CD14-positive monocyte (primary cell): ENCODE results near the gene CDC14A. TPM values are rescaled to one million over a fixed set of nuclear protein-coding genes. Genes with fewer than 3 reads are reported as not detected.
A peak's percentile ranks its signal among the peaks of the same experiment; 100 is the strongest.

Experiments
- DNase-seq, 3 donors: peaks; one replicate each; pipeline ENCODE4 v3.0.0-alpha.2; 2011 to 2022
- H2AFZ ChIP-seq: 2 replicates; pipeline ENCODE4 v1.6.0; 2012; ENCODE audit warnings: mild to moderate bottlenecking, low read depth, low read length, inconsistent platforms; ENCODE audit not compliant: insufficient read depth, poor library complexity, severe bottlenecking
- H3K27ac ChIP-seq, 2 donors: 1 replicate in 1 of 2; 2 replicates in 1 of 2; pipeline ENCODE4 v1.5.1; 2012 to 2013; ENCODE audit warnings: low read length in 2 of 2, control low read depth in 1 of 2, inconsistent platforms in 1 of 2, low read depth in 1 of 2, mild to moderate bottlenecking in 1 of 2
- H3K27me3 ChIP-seq, 2 donors: one replicate each; pipeline versions ENCODE4 v1.6.0 to v1.6.1; 2011 to 2013; ENCODE audit warnings: low read length in 2 of 2; ENCODE audit not compliant: control insufficient read depth in 2 of 2, insufficient read depth in 2 of 2
- H3K36me3 ChIP-seq, 2 donors: replicated peaks in 1 of 2; 1 replicate in 1 of 2; 2 replicates in 1 of 2; pipeline versions ENCODE4 v1.5.1 to v1.6.1; 2012 to 2013; ENCODE audit warnings: low read length in 2 of 2, control low read depth in 1 of 2, inconsistent platforms in 1 of 2, mild to moderate bottlenecking in 1 of 2; ENCODE audit not compliant: insufficient read depth in 2 of 2, control insufficient read depth in 1 of 2
- H3K4me1 ChIP-seq, 2 donors: 1 replicate in 1 of 2; 2 replicates in 1 of 2; pipeline versions ENCODE4 v1.5.1 to v1.6.1; 2012 to 2013; ENCODE audit warnings: low read length in 2 of 2, control low read depth in 1 of 2, inconsistent platforms in 1 of 2, mild to moderate bottlenecking in 1 of 2, moderate library complexity in 1 of 2; ENCODE audit not compliant: insufficient read depth in 2 of 2, control insufficient read depth in 1 of 2
- H3K4me2 ChIP-seq: replicated peaks from 2 replicates; pipeline ENCODE3; 2012; ENCODE audit warnings: low read length, moderate library complexity, mild to moderate bottlenecking; ENCODE audit not compliant: poor library complexity, severe bottlenecking; ENCODE audit errors: extremely low read depth
- H3K4me3 ChIP-seq, 3 experiments: fragments of 200-600 bp in 1 of 3; sonication (generic) in 1 of 3; replicated peaks in 1 of 3; 1 replicate in 2 of 3; 2 replicates in 1 of 3; pipeline ENCODE4 v1.5.1; 2011 to 2013; ENCODE audit warnings: low read length in 3 of 3, mild to moderate bottlenecking in 3 of 3, control low read depth in 2 of 3, low read depth in 2 of 3, inconsistent platforms in 1 of 3, moderate library complexity in 1 of 3
- H3K79me2 ChIP-seq: 2 replicates; pipeline ENCODE4 v1.6.0; 2012; ENCODE audit warnings: mild to moderate bottlenecking, control low read depth, inconsistent platforms, low read length, moderate library complexity; ENCODE audit not compliant: insufficient read depth
- H3K9ac ChIP-seq: 2 replicates; pipeline ENCODE4 v1.6.0; 2017; ENCODE audit warnings: low read length, mild to moderate bottlenecking; ENCODE audit not compliant: insufficient read depth, poor library complexity, severe bottlenecking
- H3K9me3 ChIP-seq, 2 donors: replicated peaks in 1 of 2; 1 replicate in 1 of 2; 2 replicates in 1 of 2; pipeline versions ENCODE4 v1.5.1 to v1.6.1; 2012 to 2013; ENCODE audit warnings: low read length in 2 of 2, control low read depth in 1 of 2; ENCODE audit not compliant: control insufficient read depth in 1 of 2, insufficient read depth in 1 of 2
- H4K20me1 ChIP-seq: 2 replicates; pipeline ENCODE4 v1.6.0; 2012; ENCODE audit warnings: mild to moderate bottlenecking, low read length, control low read depth, moderate library complexity; ENCODE audit not compliant: insufficient read depth
- H3K27ac Mint-ChIP-seq, 7 donors: one replicate each; pipeline ENCODE4 v1.8.0; 2020; ENCODE audit warnings: mild to moderate bottlenecking in 7 of 7, mixed read lengths in 7 of 7, moderate library complexity in 6 of 7, inconsistent platforms in 2 of 7
- H3K27me3 Mint-ChIP-seq, 3 donors: one replicate each; pipeline ENCODE4 v1.8.0; 2021 to 2022; ENCODE audit warnings: low read depth in 3 of 3, mild to moderate bottlenecking in 3 of 3, mixed read lengths in 3 of 3, moderate library complexity in 3 of 3, inconsistent platforms in 1 of 3
- H3K36me3 Mint-ChIP-seq, 2 donors: one replicate each; pipeline ENCODE4 v1.8.0; 2020; ENCODE audit warnings: mixed read lengths in 2 of 2, inconsistent platforms in 1 of 2, mild to moderate bottlenecking in 1 of 2
- H3K4me1 Mint-ChIP-seq: one replicate; pipeline ENCODE4 v1.8.0; 2020; ENCODE audit warnings: mild to moderate bottlenecking, mixed read lengths
- H3K4me3 Mint-ChIP-seq, 2 donors: one replicate each; pipeline ENCODE4 v1.8.0; 2020; ENCODE audit warnings: mild to moderate bottlenecking in 2 of 2, mixed read lengths in 2 of 2, moderate library complexity in 1 of 2
- H3K9me3 Mint-ChIP-seq, 7 donors: one replicate each; pipeline ENCODE4 v1.8.0; 2020 to 2022; ENCODE audit warnings: mixed read lengths in 7 of 7, mild to moderate bottlenecking in 6 of 7, moderate library complexity in 6 of 7, inconsistent platforms in 2 of 7
- WGBS: methylation state at CpG from one replicate; pipeline ENCODE4 v1.1.5; 2013; ENCODE audit warnings: missing lambda C conversion rate; ENCODE audit not compliant: insufficient coverage; 5-methylcytosine and 5-hydroxymethylcytosine counted together
- intact Hi-C, 2 donors: fragments of 100-400 bp; cut with micrococcal nuclease; formaldehyde crosslinking; loops; one replicate each; pipeline versions ENCODE4 v1.15.0 to v1.15.1; 2023
- polyA plus RNA-seq, 3 donors: library from polyadenylated mRNA; depleted of rRNA in 1 of 3; unstranded in 2 of 3; stranded (reverse) in 1 of 3; fragments of 300-500 nt in 2 of 3; fragments of >200 nt in 1 of 3; fragmentation: Illumina TruSeq in 2 of 3; gene quantifications; 1 replicate in 2 of 3; 2 replicates in 1 of 3; pipeline ENCODE4 v1.2.3, GENCODE V29; 2012 to 2021
- TF ChIP-seq, protein P1 (sequence below): fragments of 200-600 bp; IDR thresholded peaks from one replicate; pipeline ENCODE4 v1.8.0; 2022; ENCODE audit warnings: antibody characterized with exemption, mild to moderate bottlenecking

Gene CDC14A
- polyA plus RNA-seq, 3 donors, result 4.2 to 9.2 (median 6.1) TPM

DNA sequence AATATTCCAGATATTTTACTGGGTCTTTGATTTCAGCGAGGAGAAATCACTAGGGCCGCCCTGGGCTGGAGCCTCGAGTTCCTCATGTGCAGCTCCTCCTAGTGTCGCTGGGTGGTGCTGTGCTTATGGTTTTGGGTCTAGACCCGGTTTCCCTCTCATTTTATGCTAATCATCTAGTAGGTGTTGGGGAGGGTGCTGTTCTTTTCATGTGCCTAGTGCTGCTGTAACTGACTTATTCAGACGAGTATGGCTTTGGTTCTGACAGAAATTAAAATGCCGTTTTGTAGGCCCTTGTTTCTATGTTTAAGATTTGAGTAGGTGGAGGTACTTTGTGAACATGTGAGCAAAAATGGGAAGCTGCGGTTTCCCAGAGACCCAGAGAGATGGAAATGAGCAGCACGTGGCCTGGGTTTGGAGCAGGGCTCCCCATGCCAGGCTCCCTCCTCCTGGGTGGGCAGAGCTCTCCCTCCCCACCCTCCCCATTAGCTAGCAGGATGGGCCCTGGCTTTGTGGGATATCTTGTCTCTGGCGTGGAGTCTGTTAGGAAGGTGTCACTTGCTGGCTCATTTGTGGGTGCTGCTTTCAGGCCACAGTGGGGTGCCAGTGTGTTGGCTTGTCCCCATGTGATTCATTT lies 111.6 kb downstream of the CDC14A start:
- Histone ChIP-seq H2AFZ (no peak overlapping the region), H3K27me3 (no peaks in the 10 kb centered on the region), H3K4me2 (peak overlapping the region; percentile 84), H3K4me1 (peaks cover 6 to 10% of the 10 kb centered on the region in 2 donors), H3K79me2 (no peaks in the 10 kb centered on the region), H3K9me3 (no peaks in the 10 kb centered on the region), H3K27ac (peak overlapping the region in 1 of 2 donors; percentile 54), H4K20me1 (peaks cover 4% of the 10 kb centered on the region), H3K9ac (no peak overlapping the region), H3K4me3 (peak overlapping the region; percentile 26 to 74 (median 43)), H3K36me3 (peaks cover 23 to 60% of the 10 kb centered on the region in 2 donors)
- Mint-ChIP-seq H3K4me1 (peaks cover 13% of the 10 kb centered on the region), H3K27me3 (peaks cover 0 to 2% (median 0%) of the 10 kb centered on the region in 3 donors), H3K27ac (peak overlapping the region; percentile 4 to 80 (median 74)), H3K36me3 (peaks cover 43 to 50% of the 10 kb centered on the region in 2 donors), H3K9me3 (no peaks in the 10 kb centered on the region), H3K4me3 (peak overlapping the region; percentile 72 to 91)
- 0% methylated on average over 4 of the region's 10 CpGs for WGBS
- intact Hi-C loops, result loop anchor here (5.0 to 10.0 kb wide), 4 partner anchors 78 to 659 kb away; no protein-coding TSS in a partner anchor
- DNase-seq, result peak; percentile 44 to 69 (median 64)
- TF ChIP-seq, protein P1, sequence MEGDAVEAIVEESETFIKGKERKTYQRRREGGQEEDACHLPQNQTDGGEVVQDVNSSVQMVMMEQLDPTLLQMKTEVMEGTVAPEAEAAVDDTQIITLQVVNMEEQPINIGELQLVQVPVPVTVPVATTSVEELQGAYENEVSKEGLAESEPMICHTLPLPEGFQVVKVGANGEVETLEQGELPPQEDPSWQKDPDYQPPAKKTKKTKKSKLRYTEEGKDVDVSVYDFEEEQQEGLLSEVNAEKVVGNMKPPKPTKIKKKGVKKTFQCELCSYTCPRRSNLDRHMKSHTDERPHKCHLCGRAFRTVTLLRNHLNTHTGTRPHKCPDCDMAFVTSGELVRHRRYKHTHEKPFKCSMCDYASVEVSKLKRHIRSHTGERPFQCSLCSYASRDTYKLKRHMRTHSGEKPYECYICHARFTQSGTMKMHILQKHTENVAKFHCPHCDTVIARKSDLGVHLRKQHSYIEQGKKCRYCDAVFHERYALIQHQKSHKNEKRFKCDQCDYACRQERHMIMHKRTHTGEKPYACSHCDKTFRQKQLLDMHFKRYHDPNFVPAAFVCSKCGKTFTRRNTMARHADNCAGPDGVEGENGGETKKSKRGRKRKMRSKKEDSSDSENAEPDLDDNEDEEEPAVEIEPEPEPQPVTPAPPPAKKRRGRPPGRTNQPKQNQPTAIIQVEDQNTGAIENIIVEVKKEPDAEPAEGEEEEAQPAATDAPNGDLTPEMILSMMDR, result peak; percentile 93

DNA sequence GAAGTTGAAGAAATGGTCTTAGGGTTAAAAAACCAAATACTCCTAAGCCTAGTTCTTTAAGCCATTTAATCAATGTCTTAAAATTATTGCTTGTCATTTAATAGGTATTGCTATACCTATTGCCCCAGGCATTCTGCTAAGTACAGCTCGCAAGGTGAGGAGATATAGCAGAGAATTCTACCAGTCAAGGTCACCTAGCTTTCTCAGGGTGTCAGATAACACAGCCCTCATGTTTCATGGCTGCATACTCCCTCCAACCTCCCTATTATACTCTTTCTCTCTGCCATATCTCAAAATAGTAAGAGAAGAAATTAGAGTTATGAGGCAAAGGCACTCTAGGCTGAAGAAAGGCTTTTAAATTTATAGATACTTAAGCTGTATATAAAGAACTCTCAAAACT lies 117.3 kb downstream of the CDC14A start:
- no peak for DNase-seq
- Histone ChIP-seq H3K27ac (no peak overlapping the region), H3K36me3 (peaks cover 29 to 74% of the 10 kb centered on the region in 2 donors), H3K9me3 (no peaks in the 10 kb centered on the region), H4K20me1 (no peaks in the 10 kb centered on the region), H3K79me2 (no peaks in the 10 kb centered on the region), H3K27me3 (no peaks in the 10 kb centered on the region), H2AFZ (no peak overlapping the region), H3K4me1 (no peaks in the 10 kb centered on the region), H3K4me3 (no peak overlapping the region), H3K9ac (no peak overlapping the region), H3K4me2 (no peak overlapping the region)
- Mint-ChIP-seq H3K36me3 (peaks cover 56 to 68% of the 10 kb centered on the region in 2 donors), H3K9me3 (no peaks in the 10 kb centered on the region), H3K4me3 (no peak overlapping the region), H3K27me3 (no peaks in the 10 kb centered on the region), H3K27ac (no peak overlapping the region), H3K4me1 (no peaks in the 10 kb centered on the region)
- WGBS, result no CpG with 5 or more reads among the region's 1 CpG
- intact Hi-C loops, result loop anchor here in 1 of 2 donors (10.0 kb wide), 1 partner anchor 665 kb away; no protein-coding TSS in a partner anchor
- TF ChIP-seq, protein P1, result no peak
